K562 (cell line): ENCODE data around the gene CYYR1.

Experiments
- MYC ChIP-seq, 2 experiments: fragments of 250-450 bp in 1 of 2; sonication (Bioruptor Pico) in 1 of 2; IDR thresholded peaks; 2 replicates each; pipeline versions ENCODE4 v1.5.1 to v1.6.1; 2012 to 2021; ENCODE audit warnings: low read depth in 2 of 2, borderline replicate concordance in 1 of 2, improper control_type of control experiment in 1 of 2, low read length in 1 of 2, mild to moderate bottlenecking in 1 of 2, moderate library complexity in 1 of 2
- RAD21 ChIP-seq, 2 experiments: fragments of 250-450 bp in 1 of 2; fragments of 450-650 bp in 1 of 2; sonication (Bioruptor Pico) in 1 of 2; formaldehyde crosslinking in 1 of 2; IDR thresholded peaks in 1 of 2; conservative IDR thresholded peaks in 1 of 2; 2 replicates each; pipeline versions ENCODE4 v1.4.0 to v1.8.0; 2020 to 2022; ENCODE audit warnings: mild to moderate bottlenecking in 2 of 2, moderate library complexity in 1 of 2
- ZNF764 ChIP-seq: fragments of 250-450 bp; sonication (Bioruptor Pico); IDR thresholded peaks from 2 replicates; pipeline ENCODE4 v1.4.0; 2020; ENCODE audit warnings: low read depth, mild to moderate bottlenecking, moderate library complexity
- TF ChIP-seq, protein P1 (sequence below), 3 experiments: IDR thresholded peaks in 2 of 3; conservative IDR thresholded peaks in 1 of 3; 2 replicates each; pipeline ENCODE4 v1.5.1; 2011 to 2012; ENCODE audit warnings: low read length in 3 of 3, mild to moderate bottlenecking in 3 of 3, control low read depth in 2 of 3, improper control_type of control experiment in 1 of 3, inconsistent platforms in 1 of 3, low read depth in 1 of 3, mixed read lengths in 1 of 3, moderate library complexity in 1 of 3; ENCODE audit not compliant: insufficient read depth in 2 of 3
- TF ChIP-seq, protein P2 (sequence below), 2 experiments: IDR thresholded peaks in 1 of 2; conservative IDR thresholded peaks in 1 of 2; 2 replicates each; pipeline ENCODE4 v1.6.1; 2016; ENCODE audit warnings: low read depth in 2 of 2, mild to moderate bottlenecking in 1 of 2, missing compliant biosample characterization in 1 of 2, missing genetic modification characterization in 1 of 2, moderate library complexity in 1 of 2
- TF ChIP-seq, protein P3 (sequence below): fragments of 200-600 bp; sonication (generic); IDR thresholded peaks from one replicate; pipeline ENCODE4 v1.6.1; 2012; ENCODE audit warnings: mild to moderate bottlenecking, low read depth, low read length, inconsistent platforms

DNA sequence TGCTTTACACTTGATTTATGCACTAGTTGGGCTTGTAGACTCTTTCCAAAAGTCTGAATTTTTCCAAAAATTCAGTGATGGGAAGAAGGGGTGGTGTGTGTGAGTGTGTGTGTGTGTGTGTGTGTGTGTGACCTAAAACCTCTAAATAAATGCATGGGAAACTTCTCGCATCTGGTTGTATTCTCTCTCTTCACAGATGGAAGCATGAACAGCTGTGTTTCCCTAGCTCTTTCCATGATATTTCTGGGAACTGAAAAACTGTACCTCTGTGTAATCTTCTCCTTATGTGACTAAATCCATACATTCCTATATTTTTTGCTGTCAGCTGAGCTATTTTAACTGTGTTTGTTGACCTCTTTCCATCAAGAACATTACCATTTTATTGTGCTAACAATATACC is 26.2 kb upstream of the CYYR1 start:
- TF ChIP-seq ZNF764 (CRISPR knock-in tag) = no peak
- TF ChIP-seq, protein P1, sequence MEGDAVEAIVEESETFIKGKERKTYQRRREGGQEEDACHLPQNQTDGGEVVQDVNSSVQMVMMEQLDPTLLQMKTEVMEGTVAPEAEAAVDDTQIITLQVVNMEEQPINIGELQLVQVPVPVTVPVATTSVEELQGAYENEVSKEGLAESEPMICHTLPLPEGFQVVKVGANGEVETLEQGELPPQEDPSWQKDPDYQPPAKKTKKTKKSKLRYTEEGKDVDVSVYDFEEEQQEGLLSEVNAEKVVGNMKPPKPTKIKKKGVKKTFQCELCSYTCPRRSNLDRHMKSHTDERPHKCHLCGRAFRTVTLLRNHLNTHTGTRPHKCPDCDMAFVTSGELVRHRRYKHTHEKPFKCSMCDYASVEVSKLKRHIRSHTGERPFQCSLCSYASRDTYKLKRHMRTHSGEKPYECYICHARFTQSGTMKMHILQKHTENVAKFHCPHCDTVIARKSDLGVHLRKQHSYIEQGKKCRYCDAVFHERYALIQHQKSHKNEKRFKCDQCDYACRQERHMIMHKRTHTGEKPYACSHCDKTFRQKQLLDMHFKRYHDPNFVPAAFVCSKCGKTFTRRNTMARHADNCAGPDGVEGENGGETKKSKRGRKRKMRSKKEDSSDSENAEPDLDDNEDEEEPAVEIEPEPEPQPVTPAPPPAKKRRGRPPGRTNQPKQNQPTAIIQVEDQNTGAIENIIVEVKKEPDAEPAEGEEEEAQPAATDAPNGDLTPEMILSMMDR (IDR thresholded peaks at IDR 0.05 in 2 of 3, conservative IDR thresholded peaks at IDR 0.05 in 1 of 3; ENCODE audit: insufficient read depth in 2 of 3, low read depth in 1 of 3, low read length in 3 of 3) = no peak
- no peak for TF ChIP-seq RAD21 (CRISPR knock-in tag; conservative IDR thresholded peaks at IDR 0.05 in 1 of 2, IDR thresholded peaks at IDR 0.05 in 1 of 2)
- TF ChIP-seq, protein P2, sequence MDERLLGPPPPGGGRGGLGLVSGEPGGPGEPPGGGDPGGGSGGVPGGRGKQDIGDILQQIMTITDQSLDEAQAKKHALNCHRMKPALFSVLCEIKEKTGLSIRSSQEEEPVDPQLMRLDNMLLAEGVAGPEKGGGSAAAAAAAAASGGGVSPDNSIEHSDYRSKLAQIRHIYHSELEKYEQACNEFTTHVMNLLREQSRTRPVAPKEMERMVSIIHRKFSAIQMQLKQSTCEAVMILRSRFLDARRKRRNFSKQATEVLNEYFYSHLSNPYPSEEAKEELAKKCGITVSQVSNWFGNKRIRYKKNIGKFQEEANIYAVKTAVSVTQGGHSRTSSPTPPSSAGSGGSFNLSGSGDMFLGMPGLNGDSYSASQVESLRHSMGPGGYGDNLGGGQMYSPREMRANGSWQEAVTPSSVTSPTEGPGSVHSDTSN (CRISPR knock-in tag; IDR thresholded peaks at IDR 0.05; ENCODE audit: low read depth) = no peak
- TF ChIP-seq, protein P2 (tag; conservative IDR thresholded peaks at IDR 0.05; ENCODE audit: low read depth) = no peak
- TF ChIP-seq, protein P3, sequence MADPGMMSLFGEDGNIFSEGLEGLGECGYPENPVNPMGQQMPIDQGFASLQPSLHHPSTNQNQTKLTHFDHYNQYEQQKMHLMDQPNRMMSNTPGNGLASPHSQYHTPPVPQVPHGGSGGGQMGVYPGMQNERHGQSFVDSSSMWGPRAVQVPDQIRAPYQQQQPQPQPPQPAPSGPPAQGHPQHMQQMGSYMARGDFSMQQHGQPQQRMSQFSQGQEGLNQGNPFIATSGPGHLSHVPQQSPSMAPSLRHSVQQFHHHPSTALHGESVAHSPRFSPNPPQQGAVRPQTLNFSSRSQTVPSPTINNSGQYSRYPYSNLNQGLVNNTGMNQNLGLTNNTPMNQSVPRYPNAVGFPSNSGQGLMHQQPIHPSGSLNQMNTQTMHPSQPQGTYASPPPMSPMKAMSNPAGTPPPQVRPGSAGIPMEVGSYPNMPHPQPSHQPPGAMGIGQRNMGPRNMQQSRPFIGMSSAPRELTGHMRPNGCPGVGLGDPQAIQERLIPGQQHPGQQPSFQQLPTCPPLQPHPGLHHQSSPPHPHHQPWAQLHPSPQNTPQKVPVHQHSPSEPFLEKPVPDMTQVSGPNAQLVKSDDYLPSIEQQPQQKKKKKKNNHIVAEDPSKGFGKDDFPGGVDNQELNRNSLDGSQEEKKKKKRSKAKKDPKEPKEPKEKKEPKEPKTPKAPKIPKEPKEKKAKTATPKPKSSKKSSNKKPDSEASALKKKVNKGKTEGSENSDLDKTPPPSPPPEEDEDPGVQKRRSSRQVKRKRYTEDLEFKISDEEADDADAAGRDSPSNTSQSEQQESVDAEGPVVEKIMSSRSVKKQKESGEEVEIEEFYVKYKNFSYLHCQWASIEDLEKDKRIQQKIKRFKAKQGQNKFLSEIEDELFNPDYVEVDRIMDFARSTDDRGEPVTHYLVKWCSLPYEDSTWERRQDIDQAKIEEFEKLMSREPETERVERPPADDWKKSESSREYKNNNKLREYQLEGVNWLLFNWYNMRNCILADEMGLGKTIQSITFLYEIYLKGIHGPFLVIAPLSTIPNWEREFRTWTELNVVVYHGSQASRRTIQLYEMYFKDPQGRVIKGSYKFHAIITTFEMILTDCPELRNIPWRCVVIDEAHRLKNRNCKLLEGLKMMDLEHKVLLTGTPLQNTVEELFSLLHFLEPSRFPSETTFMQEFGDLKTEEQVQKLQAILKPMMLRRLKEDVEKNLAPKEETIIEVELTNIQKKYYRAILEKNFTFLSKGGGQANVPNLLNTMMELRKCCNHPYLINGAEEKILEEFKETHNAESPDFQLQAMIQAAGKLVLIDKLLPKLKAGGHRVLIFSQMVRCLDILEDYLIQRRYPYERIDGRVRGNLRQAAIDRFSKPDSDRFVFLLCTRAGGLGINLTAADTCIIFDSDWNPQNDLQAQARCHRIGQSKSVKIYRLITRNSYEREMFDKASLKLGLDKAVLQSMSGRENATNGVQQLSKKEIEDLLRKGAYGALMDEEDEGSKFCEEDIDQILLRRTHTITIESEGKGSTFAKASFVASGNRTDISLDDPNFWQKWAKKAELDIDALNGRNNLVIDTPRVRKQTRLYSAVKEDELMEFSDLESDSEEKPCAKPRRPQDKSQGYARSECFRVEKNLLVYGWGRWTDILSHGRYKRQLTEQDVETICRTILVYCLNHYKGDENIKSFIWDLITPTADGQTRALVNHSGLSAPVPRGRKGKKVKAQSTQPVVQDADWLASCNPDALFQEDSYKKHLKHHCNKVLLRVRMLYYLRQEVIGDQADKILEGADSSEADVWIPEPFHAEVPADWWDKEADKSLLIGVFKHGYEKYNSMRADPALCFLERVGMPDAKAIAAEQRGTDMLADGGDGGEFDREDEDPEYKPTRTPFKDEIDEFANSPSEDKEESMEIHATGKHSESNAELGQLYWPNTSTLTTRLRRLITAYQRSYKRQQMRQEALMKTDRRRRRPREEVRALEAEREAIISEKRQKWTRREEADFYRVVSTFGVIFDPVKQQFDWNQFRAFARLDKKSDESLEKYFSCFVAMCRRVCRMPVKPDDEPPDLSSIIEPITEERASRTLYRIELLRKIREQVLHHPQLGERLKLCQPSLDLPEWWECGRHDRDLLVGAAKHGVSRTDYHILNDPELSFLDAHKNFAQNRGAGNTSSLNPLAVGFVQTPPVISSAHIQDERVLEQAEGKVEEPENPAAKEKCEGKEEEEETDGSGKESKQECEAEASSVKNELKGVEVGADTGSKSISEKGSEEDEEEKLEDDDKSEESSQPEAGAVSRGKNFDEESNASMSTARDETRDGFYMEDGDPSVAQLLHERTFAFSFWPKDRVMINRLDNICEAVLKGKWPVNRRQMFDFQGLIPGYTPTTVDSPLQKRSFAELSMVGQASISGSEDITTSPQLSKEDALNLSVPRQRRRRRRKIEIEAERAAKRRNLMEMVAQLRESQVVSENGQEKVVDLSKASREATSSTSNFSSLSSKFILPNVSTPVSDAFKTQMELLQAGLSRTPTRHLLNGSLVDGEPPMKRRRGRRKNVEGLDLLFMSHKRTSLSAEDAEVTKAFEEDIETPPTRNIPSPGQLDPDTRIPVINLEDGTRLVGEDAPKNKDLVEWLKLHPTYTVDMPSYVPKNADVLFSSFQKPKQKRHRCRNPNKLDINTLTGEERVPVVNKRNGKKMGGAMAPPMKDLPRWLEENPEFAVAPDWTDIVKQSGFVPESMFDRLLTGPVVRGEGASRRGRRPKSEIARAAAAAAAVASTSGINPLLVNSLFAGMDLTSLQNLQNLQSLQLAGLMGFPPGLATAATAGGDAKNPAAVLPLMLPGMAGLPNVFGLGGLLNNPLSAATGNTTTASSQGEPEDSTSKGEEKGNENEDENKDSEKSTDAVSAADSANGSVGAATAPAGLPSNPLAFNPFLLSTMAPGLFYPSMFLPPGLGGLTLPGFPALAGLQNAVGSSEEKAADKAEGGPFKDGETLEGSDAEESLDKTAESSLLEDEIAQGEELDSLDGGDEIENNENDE = no peak
- TF ChIP-seq MYC (IDR thresholded peaks at IDR 0.05; ENCODE audit: low read depth, low read length) = no peak
- TF ChIP-seq MYC (CRISPR knock-in tag; IDR thresholded peaks at IDR 0.05; ENCODE audit: borderline replicate concordance, low read depth) = no peak
